A549 (cell line): ENCODE measurements around the gene RHOBTB1. TPM values are rescaled to one million over a fixed set of nuclear protein-coding genes. Genes with fewer than 3 reads are reported as not detected.

Experiments
- ATAC-seq, 2 experiments: fragments of 200-7000 bp in 1 of 2; fragments of >200 bp in 1 of 2; cut with Nextera tagmentation in 1 of 2; cut with Tn5 transposase in 1 of 2; 3 replicates each; pipeline versions ENCODE4 v1.8.0 to v1.9.1; 2018 to 2020; ENCODE audit warnings: mild to moderate bottlenecking in 1 of 2, moderate library complexity in 1 of 2
- CTCF ChIA-PET: fragments of 300-600 bp; sonication (Branson Sonifier 250); formaldehyde crosslinking; extraction: SDS; loops from one replicate; lab custom pipeline; 2021; ENCODE audit warnings: antibody characterized with exemption, inconsistent platforms; lab: Yijun Ruan, JAX
- POLR2A ChIA-PET: fragments of 350-600 bp; formaldehyde crosslinking; extraction: SDS; loops from one replicate; lab custom pipeline; 2021; ENCODE audit warnings: antibody characterized with exemption, inconsistent platforms; lab: Yijun Ruan, JAX
- DNase-seq, 2 experiments: peaks; one replicate each; pipeline versions ENCODE4 v3.0.0 to v3.0.0-alpha.2; 2011 to 2016; ENCODE audit warnings: low read depth in 1 of 2, low spot score in 1 of 2
- FAIRE-seq: peaks from 2 replicates; lab custom pipeline; 2011; peaks lifted over from hg19 to GRCh38; lab: Jason Lieb, UNC
- H3K27ac ChIP-seq, 2 experiments: fragments of >200 bp; sonication (Bioruptor Twin); formaldehyde crosslinking; 3 replicates each; pipeline ENCODE4 v1.5.1; 2016 to 2017
- H3K4me1 ChIP-seq: fragments of >200 bp; sonication (Bioruptor Twin); formaldehyde crosslinking; 3 replicates; pipeline ENCODE4 v1.6.1; 2016
- H3K4me2 ChIP-seq: fragments of >200 bp; sonication (Bioruptor Twin); formaldehyde crosslinking; 3 replicates; pipeline ENCODE4 v1.6.1; 2016
- H3K4me3 ChIP-seq: fragments of >200 bp; sonication (Bioruptor Twin); formaldehyde crosslinking; 3 replicates; pipeline ENCODE4 v1.5.1; 2016
- H3K9me3 ChIP-seq: fragments of >200 bp; sonication (Bioruptor Twin); formaldehyde crosslinking; 3 replicates; pipeline ENCODE4 v1.6.1; 2016
- BCL3 ChIP-seq: fragments of >200 bp; sonication (Bioruptor Twin); formaldehyde crosslinking; IDR thresholded peaks from 3 replicates; pipeline ENCODE4 v1.6.1; 2016
- BHLHE40 ChIP-seq: IDR thresholded peaks from 2 replicates; pipeline ENCODE4 v1.6.1; 2012; ENCODE audit warnings: low read depth, low read length, inconsistent platforms
- CBX8 ChIP-seq: fragments of 200-600 bp; sonication (generic); IDR thresholded peaks from 2 replicates; pipeline ENCODE4 v1.6.1; 2016
- CEBPB ChIP-seq, 2 experiments: fragments of >200 bp in 1 of 2; sonication (Bioruptor Twin) in 1 of 2; formaldehyde crosslinking in 1 of 2; IDR thresholded peaks; 2 replicates each; pipeline ENCODE4 v1.6.1; 2012 to 2016
- CTCF ChIP-seq: fragments of >200 bp; sonication (Bioruptor Twin); formaldehyde crosslinking; IDR thresholded peaks from 3 replicates; pipeline ENCODE4 v1.5.1; 2016
- EHF ChIP-seq: fragments of 250-450 bp; sonication (Bioruptor Pico); IDR thresholded peaks from 2 replicates; pipeline ENCODE4 v1.5.0; 2020; ENCODE audit warnings: mild to moderate bottlenecking
- EHMT2 ChIP-seq: fragments of 200-600 bp; sonication (generic); IDR thresholded peaks from 2 replicates; pipeline ENCODE4 v1.6.1; 2016; ENCODE audit warnings: antibody characterized with exemption, low read depth, mild to moderate bottlenecking, moderate library complexity
- EP300 ChIP-seq, 2 experiments: fragments of >200 bp; sonication (Bioruptor Twin); formaldehyde crosslinking; IDR thresholded peaks; 2 replicates in 1 of 2; 3 replicates in 1 of 2; pipeline ENCODE4 v1.6.1; 2016 to 2017
- GATA3 ChIP-seq: IDR thresholded peaks from 2 replicates; pipeline ENCODE4 v1.6.1; 2012; ENCODE audit warnings: borderline replicate concordance
- HOXB13 ChIP-seq: fragments of 250-450 bp; sonication (Bioruptor Pico); IDR thresholded peaks from 2 replicates; pipeline ENCODE4 v1.5.0; 2020; ENCODE audit warnings: low read depth, mild to moderate bottlenecking, moderate library complexity
- JUN ChIP-seq, 2 experiments: fragments of >200 bp; sonication (Bioruptor Twin); formaldehyde crosslinking; IDR thresholded peaks; 2 replicates in 1 of 2; 3 replicates in 1 of 2; pipeline ENCODE4 v1.6.1; 2016 to 2017
- KDM5A ChIP-seq: fragments of 200-600 bp; sonication (generic); IDR thresholded peaks from 2 replicates; pipeline ENCODE4 v1.6.1; 2016; ENCODE audit warnings: antibody characterized with exemption, mild to moderate bottlenecking
- MAZ ChIP-seq: fragments of 150-350 bp; IDR thresholded peaks from 2 replicates; pipeline ENCODE4 v1.6.1; 2014; ENCODE audit warnings: antibody characterized with exemption, low read depth, low read length, borderline replicate concordance
- NPAS2 ChIP-seq: fragments of 250-450 bp; sonication (Bioruptor Pico); IDR thresholded peaks from 2 replicates; pipeline ENCODE4 v1.8.0; 2022; ENCODE audit warnings: mild to moderate bottlenecking, moderate library complexity, borderline replicate concordance
- PBX3 ChIP-seq: IDR thresholded peaks from 2 replicates; pipeline ENCODE4 v1.6.1; 2012
- POLR2A ChIP-seq: IDR thresholded peaks from 2 replicates; pipeline ENCODE4 v1.6.1; 2012; ENCODE audit warnings: mild to moderate bottlenecking, low read length
- POLR2AphosphoS2 ChIP-seq: conservative IDR thresholded peaks from 2 replicates; pipeline ENCODE4 v1.6.1; 2012; ENCODE audit warnings: low read length, improper control_type of control experiment, inconsistent platforms
- RNF2 ChIP-seq: fragments of 200-600 bp; sonication (generic); IDR thresholded peaks from 2 replicates; pipeline ENCODE4 v1.6.1; 2016; ENCODE audit warnings: low read depth, mild to moderate bottlenecking, antibody characterized with exemption, moderate library complexity, borderline replicate concordance
- SREBF2 ChIP-seq: fragments of 450-650 bp; IDR thresholded peaks from 2 replicates; pipeline ENCODE4 v1.6.1; 2014; ENCODE audit warnings: mild to moderate bottlenecking, moderate library complexity
- ZSCAN20 ChIP-seq: fragments of 250-450 bp; sonication (Bioruptor Pico); IDR thresholded peaks from 2 replicates; pipeline ENCODE4 v1.8.0; 2022; ENCODE audit warnings: mild to moderate bottlenecking, moderate library complexity
- WGBS: methylation state at CpG from one replicate; pipeline ENCODE4 v1.1.6; 2017; ENCODE audit errors: missing lambda C conversion rate; 5-methylcytosine and 5-hydroxymethylcytosine counted together
- polyA plus RNA-seq, 4 experiments: library from polyadenylated mRNA; depleted of rRNA in 3 of 4; stranded (reverse); fragments of >200 nt; fragmentation: RNase III in 1 of 4; extraction: RNeasy Plus Mini Kit Qiagen cat#74134 plus additional on column Dnase treatment in 1 of 4; gene quantifications; 2 replicates in 3 of 4; 3 replicates in 1 of 4; pipeline ENCODE4 v1.2.3, GENCODE V29; 2011 to 2017
- TF ChIP-seq, protein P1 (sequence below): fragments of 450-650 bp; IDR thresholded peaks from 2 replicates; pipeline ENCODE4 v1.6.1; 2014; ENCODE audit warnings: antibody characterized with exemption

The RHOBTB1 gene
- polyA plus RNA-seq, 2 of the 4 experiments (the other 2 are of a cell fraction) = 6.6 to 24.7 TPM

GRCh38 chr10:60896810-60897209, 47.2 kb downstream of the RHOBTB1 start:
- DNase-seq = no peak
- ChIA-PET CTCF (interaction anchor here (0.6 to 1.1 kb wide), 2 partner anchors 8 to 19 kb away, joined by 3 to 4 read pairs; no protein-coding TSS in a partner anchor), POLR2A (interaction anchor here (0.6 kb wide), 1 partner anchor 46 kb away, joined by 3 read pairs; no protein-coding TSS in a partner anchor)
- Histone ChIP-seq H3K4me1 (peaks cover 37% of the 10 kb centered on the region), H3K9me3 (no peaks in the 10 kb centered on the region), H3K27ac (no peak overlapping the region), H3K4me2 (no peak overlapping the region), H3K4me3 (no peak overlapping the region)
- ATAC-seq = no peak
- no peak for FAIRE-seq
- 76% methylated on average over 2 of the region's 2 CpGs for WGBS
- TF ChIP-seq MAZ (no peak), BHLHE40 (no peak), JUN (IDR thresholded peaks at IDR 0.05) (no peak), SREBF2 (no peak), BCL3 (no peak), POLR2A (no peak), EHMT2 (no peak), GATA3 (no peak), RNF2 (no peak), ZSCAN20 (no peak), CTCF (no peak), EP300 (IDR thresholded peaks at IDR 0.05) (no peak), KDM5A (no peak), NPAS2 (CRISPR knock-in tag) (no peak), CBX8 (no peak), EHF (CRISPR knock-in tag) (no peak)
- TF ChIP-seq, protein P1, sequence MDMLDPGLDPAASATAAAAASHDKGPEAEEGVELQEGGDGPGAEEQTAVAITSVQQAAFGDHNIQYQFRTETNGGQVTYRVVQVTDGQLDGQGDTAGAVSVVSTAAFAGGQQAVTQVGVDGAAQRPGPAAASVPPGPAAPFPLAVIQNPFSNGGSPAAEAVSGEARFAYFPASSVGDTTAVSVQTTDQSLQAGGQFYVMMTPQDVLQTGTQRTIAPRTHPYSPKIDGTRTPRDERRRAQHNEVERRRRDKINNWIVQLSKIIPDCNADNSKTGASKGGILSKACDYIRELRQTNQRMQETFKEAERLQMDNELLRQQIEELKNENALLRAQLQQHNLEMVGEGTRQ = no peak

GRCh38 chr10:60896033-60896432, 48.0 kb downstream of the RHOBTB1 start:
- no peak overlapping the region for H3K4me2 ChIP-seq
- no peak for TF ChIP-seq CEBPB (IDR thresholded peaks at IDR 0.05)
- no peak for TF ChIP-seq MAZ
- TF ChIP-seq CTCF = no peak
- no peak for TF ChIP-seq PBX3
- no peak for TF ChIP-seq EHMT2
- TF ChIP-seq HOXB13 (CRISPR knock-in tag) = no peak
- TF ChIP-seq BHLHE40 = no peak
- no peak for TF ChIP-seq POLR2AphosphoS2
- no peak for TF ChIP-seq EHF (CRISPR knock-in tag)
- TF ChIP-seq, all 56 proteins: peak for 0
- no peak overlapping the region for H3K27ac ChIP-seq
- FAIRE-seq (no peak), ATAC-seq (no peak), DNase-seq (no peak)
- ChIA-PET POLR2A (no interaction called here), CTCF (no interaction called here)
- no peak overlapping the region for H3K4me3 ChIP-seq
- H3K4me1 ChIP-seq = peaks cover 29% of the 10 kb centered on the region
- H3K9me3 ChIP-seq = no peaks in the 10 kb centered on the region
